ENCODE results near the gene TMUB1. TPM values are rescaled to one million over a fixed set of nuclear protein-coding genes. Genes with fewer than 3 reads are reported as not detected.

TMUB1 gene
- total and polyA plus RNA-seq, 4 donors, result 8.5 to 57.2 (median 38.0) TPM

- Histone ChIP-seq H3K4me3 (ENCODE audit: low read depth, low read length) (no peak overlapping the region), H3K36me3 (ENCODE audit: control insufficient read depth, insufficient read depth, low read length) (peaks cover 85% of the 10 kb centered on the region), H3K27ac (ENCODE audit: low read depth, low read length) (no peak overlapping the region), H3K4me1 (ENCODE audit: control insufficient read depth, insufficient read depth, low read length) (no peaks in the 10 kb centered on the region), H3K9me3 (ENCODE audit: control insufficient read depth, insufficient read depth, low read length) (no peaks in the 10 kb centered on the region), H3K27me3 (ENCODE audit: control insufficient read depth, insufficient read depth, low read length) (no peaks in the 10 kb centered on the region)
- 97% methylated on average over 39 of the region's 39 CpGs for WGBS (ENCODE audit: insufficient coverage)
- DNase-seq (ENCODE audit: low read depth in 4 of 6, low spot score in 6 of 6), result no peak
Observed at GRCh38 chr7:151071032-151071866, 12.0 kb downstream of the TMUB1 start.

DNA sequence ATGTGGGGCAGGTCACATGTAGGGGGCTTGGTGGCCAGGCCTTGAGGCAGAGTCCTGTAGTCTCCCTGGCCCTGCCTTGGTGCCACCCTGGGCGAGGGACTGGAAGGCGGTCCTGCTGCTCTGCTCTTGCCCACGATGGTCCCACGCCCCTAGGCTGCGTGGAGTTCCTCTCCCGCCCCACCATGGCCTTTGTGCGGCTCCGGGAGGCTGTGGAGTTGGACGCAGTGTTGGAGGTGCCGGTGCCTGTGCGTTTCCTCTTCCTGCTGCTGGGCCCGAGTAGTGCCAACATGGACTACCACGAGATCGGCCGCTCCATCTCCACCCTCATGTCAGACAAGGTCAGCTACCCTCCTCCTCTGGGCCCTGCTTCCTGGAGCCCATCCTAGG is 12.7 kb downstream of the TMUB1 start:
- WGBS (ENCODE audit: insufficient coverage), result 97% methylated on average over 15 of the region's 15 CpGs
- no peak for DNase-seq (ENCODE audit: low read depth in 4 of 6, low spot score in 6 of 6)
- no peaks in the 10 kb centered on the region for H3K27me3 ChIP-seq (ENCODE audit: control insufficient read depth, insufficient read depth, low read length)
- no peaks in the 10 kb centered on the region for H3K4me1 ChIP-seq (ENCODE audit: control insufficient read depth, insufficient read depth, low read length)
- no peak overlapping the region for H3K4me3 ChIP-seq (ENCODE audit: low read depth, low read length)
- peaks cover 85% of the 10 kb centered on the region for H3K36me3 ChIP-seq (ENCODE audit: control insufficient read depth, insufficient read depth, low read length)
- H3K9me3 ChIP-seq (ENCODE audit: control insufficient read depth, insufficient read depth, low read length), result no peaks in the 10 kb centered on the region
- no peak overlapping the region for H3K27ac ChIP-seq (ENCODE audit: low read depth, low read length)

DNA sequence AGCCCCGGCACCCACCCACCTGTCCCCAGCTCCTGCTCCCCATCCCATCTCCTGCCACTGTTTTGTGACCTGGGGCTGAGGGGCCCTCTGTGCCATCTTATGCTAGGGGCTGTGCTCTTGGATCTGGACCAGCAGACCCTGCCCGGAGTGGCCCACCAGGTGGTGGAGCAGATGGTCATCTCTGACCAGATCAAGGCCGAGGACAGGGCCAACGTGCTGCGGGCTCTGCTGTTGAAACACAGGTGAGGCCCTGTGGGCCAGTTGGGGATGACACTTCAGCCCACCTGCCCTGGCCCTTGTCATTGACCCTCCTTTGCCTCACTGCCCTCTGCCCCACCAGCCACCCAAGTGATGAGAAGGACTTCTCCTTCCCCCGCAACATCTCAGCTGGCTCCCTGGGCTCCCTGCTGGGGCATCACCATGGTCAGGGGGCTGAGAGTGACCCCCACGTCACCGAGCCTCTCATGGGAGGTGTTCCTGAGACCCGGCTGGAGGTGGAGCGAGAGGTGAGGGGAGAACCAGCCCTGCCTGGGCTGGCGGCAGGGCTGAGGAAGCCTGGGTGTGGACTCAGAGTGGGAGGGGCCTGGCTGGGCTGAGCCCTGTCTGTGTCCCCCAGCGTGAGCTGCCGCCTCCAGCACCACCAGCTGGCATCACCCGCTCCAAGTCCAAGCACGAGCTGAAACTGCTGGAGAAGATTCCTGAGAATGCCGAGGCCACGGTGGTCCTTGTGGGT is 13.3 kb downstream of the TMUB1 start:
- Histone ChIP-seq H3K4me1 (ENCODE audit: control insufficient read depth, insufficient read depth, low read length) (no peaks in the 10 kb centered on the region), H3K27me3 (ENCODE audit: control insufficient read depth, insufficient read depth, low read length) (no peaks in the 10 kb centered on the region), H3K36me3 (ENCODE audit: control insufficient read depth, insufficient read depth, low read length) (peaks cover 85% of the 10 kb centered on the region), H3K9me3 (ENCODE audit: control insufficient read depth, insufficient read depth, low read length) (no peaks in the 10 kb centered on the region), H3K4me3 (ENCODE audit: low read depth, low read length) (no peak overlapping the region), H3K27ac (ENCODE audit: low read depth, low read length) (no peak overlapping the region)
- DNase-seq (ENCODE audit: low read depth in 4 of 6, low spot score in 6 of 6), result no peak
- 92% methylated on average over 14 of the region's 17 CpGs for WGBS (ENCODE audit: insufficient coverage)

GRCh38 chr7:151068069-151068773 is 15.1 kb downstream of the TMUB1 start:
- WGBS (ENCODE audit: insufficient coverage), result 83% methylated on average over 11 of the region's 12 CpGs
- Histone ChIP-seq H3K4me3 (ENCODE audit: low read depth, low read length) (no peak overlapping the region), H3K27ac (ENCODE audit: low read depth, low read length) (no peak overlapping the region), H3K27me3 (ENCODE audit: control insufficient read depth, insufficient read depth, low read length) (no peaks in the 10 kb centered on the region), H3K4me1 (ENCODE audit: control insufficient read depth, insufficient read depth, low read length) (peaks cover 2% of the 10 kb centered on the region), H3K36me3 (ENCODE audit: control insufficient read depth, insufficient read depth, low read length) (peaks cover 79% of the 10 kb centered on the region), H3K9me3 (ENCODE audit: control insufficient read depth, insufficient read depth, low read length) (no peaks in the 10 kb centered on the region)
- DNase-seq (ENCODE audit: low read depth in 4 of 6, low spot score in 6 of 6), result no peak

GRCh38 chr7:151066273-151066974 is 16.9 kb downstream of the TMUB1 start:
- no peaks in the 10 kb centered on the region for H3K9me3 ChIP-seq (ENCODE audit: control insufficient read depth, insufficient read depth, low read length)
- H3K36me3 ChIP-seq (ENCODE audit: control insufficient read depth, insufficient read depth, low read length), result peaks cover 79% of the 10 kb centered on the region
- H3K27me3 ChIP-seq (ENCODE audit: control insufficient read depth, insufficient read depth, low read length), result peaks cover 2% of the 10 kb centered on the region
- WGBS (ENCODE audit: insufficient coverage), result 92% methylated on average over 39 of the region's 39 CpGs
- no peak for DNase-seq (ENCODE audit: low read depth in 4 of 6, low spot score in 6 of 6)
- peaks cover 18% of the 10 kb centered on the region for H3K4me1 ChIP-seq (ENCODE audit: control insufficient read depth, insufficient read depth, low read length)
- H3K27ac ChIP-seq (ENCODE audit: low read depth, low read length), result no peak overlapping the region
- H3K4me3 ChIP-seq (ENCODE audit: low read depth, low read length), result no peak overlapping the region

GRCh38 chr7:151065516-151065915 is 17.8 kb downstream of the TMUB1 start:
- DNase-seq (ENCODE audit: low read depth in 4 of 6, low spot score in 6 of 6), result no peak
- Histone ChIP-seq H3K27ac (ENCODE audit: low read depth, low read length) (no peak overlapping the region), H3K27me3 (ENCODE audit: control insufficient read depth, insufficient read depth, low read length) (peaks cover 2% of the 10 kb centered on the region), H3K4me1 (ENCODE audit: control insufficient read depth, insufficient read depth, low read length) (peaks cover 27% of the 10 kb centered on the region), H3K36me3 (ENCODE audit: control insufficient read depth, insufficient read depth, low read length) (peaks cover 70% of the 10 kb centered on the region), H3K9me3 (ENCODE audit: control insufficient read depth, insufficient read depth, low read length) (no peaks in the 10 kb centered on the region), H3K4me3 (ENCODE audit: low read depth, low read length) (no peak overlapping the region)
- 94% methylated on average over 14 of the region's 14 CpGs for WGBS (ENCODE audit: insufficient coverage)

- Histone ChIP-seq H3K27ac (ENCODE audit: low read depth, low read length) (no peak overlapping the region), H3K27me3 (ENCODE audit: control insufficient read depth, insufficient read depth, low read length) (peaks cover 2% of the 10 kb centered on the region), H3K4me3 (ENCODE audit: low read depth, low read length) (no peak overlapping the region), H3K4me1 (ENCODE audit: control insufficient read depth, insufficient read depth, low read length) (peaks cover 33% of the 10 kb centered on the region), H3K36me3 (ENCODE audit: control insufficient read depth, insufficient read depth, low read length) (peaks cover 65% of the 10 kb centered on the region), H3K9me3 (ENCODE audit: control insufficient read depth, insufficient read depth, low read length) (no peaks in the 10 kb centered on the region)
- 83% methylated on average over 2 of the region's 6 CpGs for WGBS (ENCODE audit: insufficient coverage)
- no peak for DNase-seq (ENCODE audit: low read depth in 4 of 6, low spot score in 6 of 6)
Observed at GRCh38 chr7:151064993-151065392, 18.3 kb downstream of the TMUB1 start.

GRCh38 chr7:151064454-151064853 is 18.8 kb downstream of the TMUB1 start:
- WGBS (ENCODE audit: insufficient coverage), result 95% methylated on average over 15 of the region's 18 CpGs
- no peak overlapping the region for H3K4me3 ChIP-seq (ENCODE audit: low read depth, low read length)
- no peak for DNase-seq (ENCODE audit: low read depth in 4 of 6, low spot score in 6 of 6)
- peaks cover 36% of the 10 kb centered on the region for H3K4me1 ChIP-seq (ENCODE audit: control insufficient read depth, insufficient read depth, low read length)
- peaks cover 2% of the 10 kb centered on the region for H3K27me3 ChIP-seq (ENCODE audit: control insufficient read depth, insufficient read depth, low read length)
- H3K27ac ChIP-seq (ENCODE audit: low read depth, low read length), result no peak overlapping the region
- no peaks in the 10 kb centered on the region for H3K9me3 ChIP-seq (ENCODE audit: control insufficient read depth, insufficient read depth, low read length)
- peaks cover 59% of the 10 kb centered on the region for H3K36me3 ChIP-seq (ENCODE audit: control insufficient read depth, insufficient read depth, low read length)

GRCh38 chr7:151063212-151063561 is 20.1 kb downstream of the TMUB1 start:
- peaks cover 2% of the 10 kb centered on the region for H3K27me3 ChIP-seq (ENCODE audit: control insufficient read depth, insufficient read depth, low read length)
- no peak overlapping the region for H3K4me3 ChIP-seq (ENCODE audit: low read depth, low read length)
- H3K27ac ChIP-seq (ENCODE audit: low read depth, low read length), result no peak overlapping the region
- no peak for DNase-seq (ENCODE audit: low read depth in 4 of 6, low spot score in 6 of 6)
- no peaks in the 10 kb centered on the region for H3K9me3 ChIP-seq (ENCODE audit: control insufficient read depth, insufficient read depth, low read length)
- H3K4me1 ChIP-seq (ENCODE audit: control insufficient read depth, insufficient read depth, low read length), result peaks cover 47% of the 10 kb centered on the region
- H3K36me3 ChIP-seq (ENCODE audit: control insufficient read depth, insufficient read depth, low read length), result peaks cover 55% of the 10 kb centered on the region
- 39% methylated on average over 10 of the region's 11 CpGs for WGBS (ENCODE audit: insufficient coverage)

All from spinal cord (tissue), 10 donors.